ENCODE measurements around the gene OSBPL5.
A peak's percentile ranks its signal among the peaks of the same experiment; 100 is the strongest.

- no peak for TF ChIP-seq SP1 (IDR thresholded peaks at IDR 0.05)
- no peak for TF ChIP-seq BHLHE40 (IDR thresholded peaks at IDR 0.05; ENCODE audit: borderline replicate concordance)
- no peak for TF ChIP-seq NFRKB (IDR thresholded peaks at IDR 0.05)
- no peak for TF ChIP-seq ELF4 (IDR thresholded peaks at IDR 0.05)
- TF ChIP-seq, protein P1, sequence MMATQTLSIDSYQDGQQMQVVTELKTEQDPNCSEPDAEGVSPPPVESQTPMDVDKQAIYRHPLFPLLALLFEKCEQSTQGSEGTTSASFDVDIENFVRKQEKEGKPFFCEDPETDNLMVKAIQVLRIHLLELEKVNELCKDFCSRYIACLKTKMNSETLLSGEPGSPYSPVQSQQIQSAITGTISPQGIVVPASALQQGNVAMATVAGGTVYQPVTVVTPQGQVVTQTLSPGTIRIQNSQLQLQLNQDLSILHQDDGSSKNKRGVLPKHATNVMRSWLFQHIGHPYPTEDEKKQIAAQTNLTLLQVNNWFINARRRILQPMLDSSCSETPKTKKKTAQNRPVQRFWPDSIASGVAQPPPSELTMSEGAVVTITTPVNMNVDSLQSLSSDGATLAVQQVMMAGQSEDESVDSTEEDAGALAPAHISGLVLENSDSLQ (IDR thresholded peaks at IDR 0.05), result no peak
- no peak for TF ChIP-seq ZNF384 (IDR thresholded peaks at IDR 0.05)
- no peak for TF ChIP-seq SUZ12 (IDR thresholded peaks at IDR 0.05)
- no peak for TF ChIP-seq FOXA1 (IDR thresholded peaks at IDR 0.05)
- no peak for TF ChIP-seq HDGF (IDR thresholded peaks at IDR 0.05; ENCODE audit: borderline replicate concordance)
- TF ChIP-seq TARDBP (IDR thresholded peaks at IDR 0.05), result peak; percentile 64; the same call in 1 of the 2 replicates
- no peak for TF ChIP-seq CTBP1 (IDR thresholded peaks at IDR 0.05; ENCODE audit: borderline replicate concordance)
- no peak for TF ChIP-seq FOXM1 (IDR thresholded peaks at IDR 0.05; ENCODE audit: borderline replicate concordance)
Measured at GRCh38 chr11:3131330-3131941, 33.7 kb downstream of the OSBPL5 start.
